ENCODE measurements around the gene EYS. TPM values are rescaled to one million over a fixed set of nuclear protein-coding genes. Genes with fewer than 3 reads are reported as not detected.

EYS gene
- total RNA-seq, 1 experiment from 2014 or later = not detected

DNA sequence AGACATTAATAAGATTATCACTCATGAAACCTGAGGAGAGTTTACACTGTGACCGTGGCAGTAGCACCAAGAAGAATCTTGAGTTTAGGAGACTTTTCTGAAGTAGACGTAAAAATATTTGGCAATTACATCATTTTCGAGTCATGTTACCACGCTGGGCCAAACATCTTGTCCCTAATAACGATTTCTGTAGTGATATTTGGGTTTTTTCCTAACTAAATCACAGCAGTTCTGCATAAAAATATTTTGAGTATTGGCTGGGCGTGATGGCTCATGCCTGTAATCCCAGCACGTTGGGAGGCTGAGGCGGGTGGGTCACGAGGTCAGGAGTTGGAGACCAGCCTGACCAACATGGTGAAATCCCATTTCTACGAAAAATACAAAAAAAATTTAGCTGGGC is 1809.1 kb downstream of the EYS start:
- Histone ChIP-seq H3K9ac (ENCODE audit: extremely low read depth, insufficient read length, low read length) (no peak overlapping the region), H4K91ac (ENCODE audit: insufficient read length, low read depth, low read length) (no peak overlapping the region), H2AK5ac (ENCODE audit: insufficient read length, low read length) (no peak overlapping the region), H3K4ac (ENCODE audit: low read depth, low read length) (no peak overlapping the region), H3K14ac (ENCODE audit: insufficient read depth, low read length) (no peak overlapping the region), H3K4me1 (ENCODE audit: insufficient read depth, low read length) (no peaks in the 10 kb centered on the region), H2BK5ac (ENCODE audit: insufficient read length, low read length) (no peak overlapping the region), H4K8ac (replicated peaks; ENCODE audit: insufficient read length, low read depth, low read length) (no peak overlapping the region), H2BK120ac (ENCODE audit: low read depth, low read length, poor library complexity, severe bottlenecking) (no peak overlapping the region), H3K79me2 (ENCODE audit: insufficient read depth, low read length) (no peaks in the 10 kb centered on the region), H3K4me2 (ENCODE audit: insufficient read depth, insufficient read length, low read length) (no peak overlapping the region), H2BK20ac (ENCODE audit: low read depth, low read length, poor library complexity, severe bottlenecking) (no peak overlapping the region), H3K27ac (ENCODE audit: insufficient read length, low read depth, low read length) (no peak overlapping the region), H3K79me1 (ENCODE audit: insufficient read depth, low read depth, low read length, poor library complexity, severe bottlenecking) (no peaks in the 10 kb centered on the region), H3K18ac (ENCODE audit: insufficient read length, low read depth, low read length) (no peak overlapping the region), H3K23ac (ENCODE audit: insufficient read length, low read depth, low read length) (no peak overlapping the region), H3K9me3 (ENCODE audit: control insufficient read depth, low read depth, low read length) (no peaks in the 10 kb centered on the region), H3T11ph (ENCODE audit: low read length) (no peak overlapping the region), H2AFZ (ENCODE audit: low read length) (no peak overlapping the region), H2BK15ac (ENCODE audit: low read depth, low read length) (no peak overlapping the region), H2BK12ac (ENCODE audit: insufficient read length, low read depth, low read length) (no peak overlapping the region), H4K5ac (ENCODE audit: insufficient read length, low read depth, low read length) (no peak overlapping the region), H3K27me3 (ENCODE audit: insufficient read depth, low read length) (no peaks in the 10 kb centered on the region), H3K23me2 (ENCODE audit: insufficient read length, low read depth, low read length, poor library complexity, severe bottlenecking) (no peaks in the 10 kb centered on the region), H3K56ac (ENCODE audit: insufficient read length, low read depth, low read length) (no peak overlapping the region), H4K20me1 (ENCODE audit: control insufficient read depth, insufficient read depth, insufficient read length) (no peaks in the 10 kb centered on the region)
- H3K9me3 Mint-ChIP-seq = no peaks in the 10 kb centered on the region
- H3K4me1 Mint-ChIP-seq = no peaks in the 10 kb centered on the region
- WGBS (ENCODE audit: extremely low coverage, insufficient read length, low lambda C conversion rate) = no CpG with 5 or more reads among the region's 10 CpGs
- TF ChIP-seq, protein P1, sequence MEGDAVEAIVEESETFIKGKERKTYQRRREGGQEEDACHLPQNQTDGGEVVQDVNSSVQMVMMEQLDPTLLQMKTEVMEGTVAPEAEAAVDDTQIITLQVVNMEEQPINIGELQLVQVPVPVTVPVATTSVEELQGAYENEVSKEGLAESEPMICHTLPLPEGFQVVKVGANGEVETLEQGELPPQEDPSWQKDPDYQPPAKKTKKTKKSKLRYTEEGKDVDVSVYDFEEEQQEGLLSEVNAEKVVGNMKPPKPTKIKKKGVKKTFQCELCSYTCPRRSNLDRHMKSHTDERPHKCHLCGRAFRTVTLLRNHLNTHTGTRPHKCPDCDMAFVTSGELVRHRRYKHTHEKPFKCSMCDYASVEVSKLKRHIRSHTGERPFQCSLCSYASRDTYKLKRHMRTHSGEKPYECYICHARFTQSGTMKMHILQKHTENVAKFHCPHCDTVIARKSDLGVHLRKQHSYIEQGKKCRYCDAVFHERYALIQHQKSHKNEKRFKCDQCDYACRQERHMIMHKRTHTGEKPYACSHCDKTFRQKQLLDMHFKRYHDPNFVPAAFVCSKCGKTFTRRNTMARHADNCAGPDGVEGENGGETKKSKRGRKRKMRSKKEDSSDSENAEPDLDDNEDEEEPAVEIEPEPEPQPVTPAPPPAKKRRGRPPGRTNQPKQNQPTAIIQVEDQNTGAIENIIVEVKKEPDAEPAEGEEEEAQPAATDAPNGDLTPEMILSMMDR (conservative IDR thresholded peaks at IDR 0.05) = no peak
- no peak for DNase-seq
- H3K27me3 Mint-ChIP-seq (ENCODE audit: low read depth) = no peaks in the 10 kb centered on the region
- no peak overlapping the region for H3K27ac Mint-ChIP-seq
- H3K4me3 Mint-ChIP-seq = no peak overlapping the region
- H3K36me3 Mint-ChIP-seq (ENCODE audit: insufficient read depth in 1 of 3, low read depth in 3 of 3) = no peaks in the 10 kb centered on the region
